GM12891 (cell line): ENCODE data around the gene NTNG1.

ENCODE experiments used
- POLR2A ChIP-seq: IDR thresholded peaks from 2 replicates; pipeline ENCODE4 v1.6.1; 2011; ENCODE audit warnings: low read depth, low read length, control low read depth
- POLR2AphosphoS5 ChIP-seq: IDR thresholded peaks from 2 replicates; pipeline ENCODE4 v1.6.1; 2011; ENCODE audit warnings: low read depth, low read length, control low read depth

GRCh38 chr1:107404756-107405155 is 263.9 kb downstream of the NTNG1 start:
- TF ChIP-seq POLR2AphosphoS5 (no peak), POLR2A (no peak)
